ENCODE data around the gene BZW2.

Gene BZW2

DNA sequence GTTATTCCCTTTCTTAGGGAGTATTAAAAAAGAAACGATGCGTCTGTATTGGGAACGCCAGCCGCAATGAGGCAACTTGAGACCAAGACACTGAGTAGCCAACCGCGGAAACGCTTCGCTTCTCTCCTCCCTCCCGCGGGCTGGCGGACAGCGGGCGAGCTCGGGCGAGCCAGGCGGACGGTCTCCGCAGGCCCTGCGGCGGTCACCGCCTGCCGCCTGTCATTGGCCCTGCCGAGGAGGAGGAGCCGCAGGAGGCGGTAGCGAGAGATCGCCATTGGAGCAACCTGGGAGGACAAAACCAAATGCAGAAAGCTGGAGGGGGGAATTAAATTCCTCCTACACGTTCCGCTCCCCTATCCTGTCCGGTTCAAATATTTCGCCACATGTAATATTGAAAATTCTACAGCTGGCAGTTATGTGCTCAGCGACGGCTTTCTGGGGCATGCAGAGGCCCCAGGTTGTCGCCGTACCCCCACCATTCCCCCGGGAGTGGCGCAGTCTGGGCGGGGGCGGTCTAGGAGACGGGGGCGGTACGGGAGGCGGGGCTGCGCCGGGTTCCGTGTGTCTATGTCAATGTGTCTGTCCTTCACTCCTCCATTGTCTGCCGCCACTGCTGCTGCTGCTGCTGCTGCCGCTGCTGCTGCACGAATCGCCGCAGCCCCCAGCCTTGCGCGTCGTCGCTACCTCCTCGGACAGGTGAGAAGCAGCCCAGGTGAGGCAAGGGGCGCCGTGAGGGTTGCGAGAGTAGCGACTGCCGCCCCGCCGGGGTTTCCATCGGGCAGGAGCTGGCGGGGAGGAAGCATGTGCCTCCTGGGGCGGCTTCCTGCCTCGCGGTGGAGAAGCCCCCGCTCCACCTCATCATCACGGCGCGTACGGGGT, at the start of gene BZW2, which contains the start of gene ANKMY2:
Gene BZW2, plus strand, starts transcription at position 589 of the 879 bp plus-strand sequence. CDS start 19,263 bp downstream, outside the sequence.
Gene ANKMY2, minus strand, starts transcription at position 162 of the 879 bp plus-strand sequence. CDS start 181 bp downstream, outside the sequence.
- peak; percentile 96 to 97 for DNase-seq
- peak; percentile 92 for TF ChIP-seq POLR2A (IDR thresholded peaks at IDR 0.05; ENCODE audit: low read length)
- TF ChIP-seq GATA1 (IDR thresholded peaks at IDR 0.05; ENCODE audit: low read depth, low read length) = no peak

DNA sequence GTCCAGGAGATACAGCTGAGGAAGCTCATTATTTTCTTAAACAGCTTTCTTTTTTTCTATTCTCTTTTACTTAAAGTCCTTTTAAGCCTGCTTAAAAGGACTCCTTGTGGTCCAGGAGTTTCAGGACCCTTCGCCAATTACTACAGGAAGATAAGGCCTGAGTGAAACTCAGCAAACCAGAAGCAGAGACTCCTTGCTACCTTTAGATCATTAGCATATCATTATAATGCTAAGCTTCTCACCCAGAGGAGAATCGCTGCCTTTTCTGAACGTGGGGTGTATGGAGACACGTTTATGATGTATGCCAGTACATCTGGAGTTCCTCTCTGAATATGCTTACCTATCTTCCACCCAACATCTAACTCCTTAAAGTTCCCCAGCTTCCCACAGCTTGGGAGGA, 48.0 kb upstream of the BZW2 start:
- TF ChIP-seq GATA1 (IDR thresholded peaks at IDR 0.05; ENCODE audit: low read depth, low read length) (no peak), POLR2A (IDR thresholded peaks at IDR 0.05; ENCODE audit: low read length) (no peak)
- DNase-seq = no peak

DNA sequence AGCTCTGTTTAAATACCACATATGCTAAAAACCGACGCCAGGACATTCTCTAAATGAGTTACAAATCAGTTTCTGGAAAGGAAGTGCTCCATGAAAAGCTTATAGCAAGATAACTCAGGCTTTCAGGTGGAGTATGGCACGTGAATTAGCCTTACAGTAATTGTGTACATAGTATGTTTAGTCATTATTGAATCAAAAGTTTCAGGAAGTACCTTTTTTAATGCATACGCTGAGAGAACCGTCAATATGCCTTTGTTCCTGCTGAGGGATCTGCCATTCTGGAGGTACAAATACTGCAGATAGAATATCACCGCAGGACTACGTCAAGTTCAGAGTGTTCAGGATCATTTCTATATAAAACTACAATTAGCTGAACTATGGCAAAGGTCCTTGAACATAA, 46.1 kb upstream of the BZW2 start:
- no peak for DNase-seq
- no peak for TF ChIP-seq GATA1 (IDR thresholded peaks at IDR 0.05; ENCODE audit: low read depth, low read length)
- TF ChIP-seq POLR2A (IDR thresholded peaks at IDR 0.05; ENCODE audit: low read length) = no peak

DNA sequence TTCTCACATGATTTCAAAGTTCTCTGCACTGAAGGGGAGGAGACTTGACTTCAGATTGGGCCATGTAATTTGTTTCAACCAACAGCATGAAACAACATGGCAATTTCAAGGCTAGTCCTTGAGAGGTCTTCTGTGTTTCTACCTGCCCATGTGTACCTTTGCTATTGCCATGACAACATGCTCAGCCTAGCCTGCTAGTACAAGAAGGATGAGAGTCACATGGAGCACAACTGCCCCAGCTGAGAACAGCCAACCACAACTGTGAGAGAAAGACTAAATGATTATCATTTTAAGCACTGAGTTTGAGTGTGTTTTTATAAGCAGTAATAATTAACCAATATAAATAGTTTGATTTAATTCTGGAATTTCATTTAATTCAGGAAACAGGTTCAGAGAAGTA, 42.3 kb upstream of the BZW2 start:
- no peak for DNase-seq
- TF ChIP-seq GATA1 (IDR thresholded peaks at IDR 0.05; ENCODE audit: low read depth, low read length) (no peak), POLR2A (IDR thresholded peaks at IDR 0.05; ENCODE audit: low read length) (no peak)

DNA sequence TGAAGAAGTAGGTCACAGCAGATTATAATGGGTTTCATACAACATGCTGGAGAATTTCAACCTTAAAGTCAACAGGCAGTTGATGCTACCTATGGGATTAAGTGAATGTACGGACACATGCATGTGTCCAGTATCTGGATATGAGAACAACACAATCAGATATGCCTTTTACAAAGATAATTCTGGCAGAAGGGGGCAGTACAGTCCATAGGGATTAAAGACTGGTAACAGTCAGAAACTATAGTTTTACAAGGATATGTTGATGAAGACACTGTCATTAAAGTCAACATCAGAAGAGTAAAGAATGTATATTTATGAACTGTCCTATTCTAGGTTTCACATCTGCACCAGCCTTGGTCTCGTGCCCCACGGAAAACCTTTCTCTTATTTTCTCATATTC, 41.9 kb upstream of the BZW2 start:
- TF ChIP-seq POLR2A (IDR thresholded peaks at IDR 0.05; ENCODE audit: low read length) = no peak
- TF ChIP-seq GATA1 (IDR thresholded peaks at IDR 0.05; ENCODE audit: low read depth, low read length) = no peak
- peak; percentile 9 to 39 for DNase-seq

DNA sequence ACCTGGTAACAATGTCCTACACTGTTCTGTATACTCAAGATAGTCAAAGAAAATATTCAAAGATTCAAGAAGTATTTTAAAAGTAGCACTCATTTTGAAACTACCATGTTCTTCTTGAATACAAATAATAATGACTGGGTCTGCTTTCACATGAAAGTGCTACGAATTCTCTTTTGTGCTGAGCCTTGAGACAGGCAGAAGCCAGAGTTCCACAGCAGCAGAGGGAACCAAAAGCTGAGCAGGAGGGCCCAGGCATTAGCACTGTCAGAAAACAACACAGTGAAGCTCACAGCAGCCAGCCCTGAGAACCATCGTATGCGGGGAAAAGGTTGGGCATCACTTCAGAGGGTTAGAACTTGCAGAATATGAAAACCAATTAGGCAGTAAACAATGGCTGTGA, 39.3 kb upstream of the BZW2 start:
- TF ChIP-seq GATA1 (IDR thresholded peaks at IDR 0.05; ENCODE audit: low read depth, low read length) = no peak
- no peak for TF ChIP-seq POLR2A (IDR thresholded peaks at IDR 0.05; ENCODE audit: low read length)
- DNase-seq = no peak

DNA sequence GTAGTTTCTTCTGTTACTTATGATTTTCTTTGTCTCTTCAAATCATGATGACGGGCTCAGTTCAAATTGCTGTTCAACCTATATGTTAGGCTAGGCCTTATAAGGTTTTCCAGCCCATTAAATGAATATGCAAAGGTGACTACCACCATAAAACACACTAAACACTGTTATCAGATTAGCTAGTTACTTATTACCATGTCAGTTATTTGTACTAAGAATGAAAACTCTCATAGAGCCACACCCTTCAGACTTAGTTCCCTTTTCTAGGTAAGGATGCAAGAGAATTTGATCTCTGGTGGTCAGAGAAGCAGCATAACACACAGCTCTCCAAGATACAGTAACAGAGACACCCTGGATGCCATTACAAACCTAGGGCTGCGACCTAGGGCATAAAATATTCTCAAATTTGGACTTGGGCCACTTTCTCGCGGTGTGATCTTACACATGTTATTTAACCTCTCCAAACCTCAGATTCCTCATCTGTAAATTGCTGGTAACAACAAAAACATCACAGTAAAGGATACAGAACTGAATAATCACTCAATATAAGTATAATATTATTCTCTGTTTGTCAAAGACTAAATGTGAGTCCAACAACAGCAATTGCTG, 36.0 kb upstream of the BZW2 start:
- TF ChIP-seq POLR2A (IDR thresholded peaks at IDR 0.05; ENCODE audit: low read length) (no peak), GATA1 (IDR thresholded peaks at IDR 0.05; ENCODE audit: low read depth, low read length) (no peak)
- no peak for DNase-seq

DNA sequence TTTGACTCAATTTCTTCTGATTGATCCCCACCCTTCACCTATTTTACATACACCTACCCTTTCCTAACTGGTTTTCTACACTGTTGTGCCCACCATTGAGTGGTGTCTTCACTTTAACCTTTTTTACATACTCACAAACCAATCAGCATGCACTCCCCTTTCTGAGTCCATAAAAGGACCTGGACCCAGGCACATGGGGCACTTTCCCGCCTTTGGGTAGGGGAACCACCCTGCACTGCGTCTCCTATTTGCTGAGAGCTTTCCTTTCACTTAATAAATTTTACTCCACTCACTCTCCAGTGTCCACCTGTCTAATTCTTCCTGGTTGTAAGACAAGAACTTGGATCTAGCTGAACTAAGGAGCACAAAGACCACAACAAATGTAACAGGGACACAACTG, 34.3 kb upstream of the BZW2 start:
- no peak for DNase-seq
- TF ChIP-seq POLR2A (IDR thresholded peaks at IDR 0.05; ENCODE audit: low read length) (no peak), GATA1 (IDR thresholded peaks at IDR 0.05; ENCODE audit: low read depth, low read length) (no peak)

DNA sequence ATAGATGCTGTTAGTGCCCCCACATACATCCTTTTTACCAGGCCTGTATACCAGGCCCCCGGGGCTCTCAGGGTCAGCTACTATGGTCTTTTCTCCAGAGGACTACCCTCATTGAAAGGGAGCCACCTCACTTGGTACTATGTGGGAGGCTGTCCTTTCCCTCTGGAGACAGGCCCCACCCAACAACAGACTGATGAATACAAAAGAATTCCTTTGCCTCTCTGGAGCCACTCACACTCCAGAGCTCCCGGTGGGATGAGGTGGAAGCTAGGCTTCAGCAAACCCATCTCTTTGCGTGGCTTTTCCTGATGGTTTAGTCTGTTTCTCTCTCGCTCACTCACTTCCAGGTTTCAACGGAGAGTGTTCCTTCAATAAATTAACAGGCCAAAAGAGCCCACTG, 30.8 kb upstream of the BZW2 start:
- TF ChIP-seq POLR2A (IDR thresholded peaks at IDR 0.05; ENCODE audit: low read length) (no peak), GATA1 (IDR thresholded peaks at IDR 0.05; ENCODE audit: low read depth, low read length) (no peak)
- no peak for DNase-seq

DNA sequence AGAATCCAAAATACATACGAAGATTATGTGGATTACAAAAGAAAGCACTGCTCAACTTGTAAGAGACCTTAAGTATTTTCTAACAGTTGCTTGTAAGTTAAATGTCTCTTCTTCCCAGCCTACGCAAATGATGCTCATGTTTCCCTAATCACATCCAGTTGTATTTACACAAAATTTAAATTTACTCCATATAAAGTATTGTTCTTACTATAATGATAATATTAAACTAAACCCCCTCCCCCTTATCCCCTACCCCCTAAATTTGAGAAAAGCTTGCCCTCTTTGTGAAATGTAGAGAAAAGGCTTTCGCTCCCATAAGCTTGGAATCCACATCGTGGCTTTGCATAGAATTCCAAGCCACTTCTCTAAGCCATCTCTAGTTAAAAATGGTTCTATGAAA, 29.9 kb upstream of the BZW2 start:
- no peak for TF ChIP-seq GATA1 (IDR thresholded peaks at IDR 0.05; ENCODE audit: low read depth, low read length)
- DNase-seq = no peak

DNA sequence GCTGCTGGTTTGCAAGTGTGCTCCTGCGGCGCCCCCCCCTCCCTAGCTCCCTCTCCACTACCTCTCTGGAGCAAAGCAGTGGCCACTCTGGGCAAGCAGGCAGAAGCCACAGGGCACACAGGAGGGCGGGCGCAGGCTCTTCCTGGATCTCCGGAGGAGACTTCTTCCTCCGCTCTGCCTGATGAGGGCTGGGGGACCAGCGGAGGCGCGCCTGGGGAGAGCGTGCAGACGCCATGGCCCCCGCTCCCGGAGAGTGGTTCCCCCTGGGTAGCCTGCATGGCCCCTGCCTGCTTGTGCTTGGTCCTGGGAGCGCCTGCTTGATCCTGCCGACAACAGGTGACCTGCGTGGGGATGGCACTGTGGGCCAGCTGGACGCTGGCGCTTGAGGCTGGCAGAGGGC, 29.4 kb upstream of the BZW2 start:
- TF ChIP-seq POLR2A (IDR thresholded peaks at IDR 0.05; ENCODE audit: low read length) = no peak
- DNase-seq = no peak

DNA sequence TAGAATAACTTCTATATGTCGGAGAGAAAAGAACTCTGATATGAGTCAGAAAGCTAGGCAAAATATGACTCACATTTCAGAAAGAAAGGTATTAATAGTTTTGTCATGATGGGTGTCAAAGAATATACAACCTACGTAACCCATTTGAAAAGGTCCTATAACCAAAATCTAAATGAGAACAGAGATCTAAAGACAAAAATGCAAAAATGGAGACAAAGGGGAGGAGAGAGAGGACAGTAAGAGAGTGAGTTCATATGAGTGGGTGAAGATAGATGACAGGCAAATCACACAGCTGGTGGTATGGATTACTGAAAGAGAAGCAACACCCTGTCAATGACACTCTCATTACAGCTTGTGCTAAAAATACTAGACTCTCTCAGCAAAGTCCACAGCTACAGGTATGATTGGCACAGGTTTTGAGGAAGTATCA, 26.0 kb upstream of the BZW2 start:
- TF ChIP-seq POLR2A (IDR thresholded peaks at IDR 0.05; ENCODE audit: low read length) (no peak), GATA1 (IDR thresholded peaks at IDR 0.05; ENCODE audit: low read depth, low read length) (no peak)
- DNase-seq = peak; percentile 22 to 37

DNA sequence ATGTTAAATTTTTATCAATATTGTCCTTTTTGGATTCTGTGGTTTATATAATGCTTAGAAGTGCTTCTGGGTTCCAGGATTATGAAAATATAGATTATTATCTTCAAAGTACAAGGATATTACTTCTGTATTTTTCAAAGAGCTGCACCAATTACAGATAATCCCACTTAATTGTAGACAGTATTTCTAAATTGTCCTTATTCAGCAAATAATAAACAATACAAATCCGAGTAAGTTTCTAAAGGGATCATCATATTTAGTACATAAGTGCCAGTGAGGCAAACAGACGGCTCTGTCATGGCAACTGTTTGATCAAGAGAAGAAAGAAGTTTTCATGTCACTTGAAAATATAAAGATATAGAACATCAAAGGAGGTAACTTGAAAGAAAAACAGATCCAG, 19.6 kb upstream of the BZW2 start:
- DNase-seq = no peak
- TF ChIP-seq POLR2A (IDR thresholded peaks at IDR 0.05; ENCODE audit: low read length) (no peak), GATA1 (IDR thresholded peaks at IDR 0.05; ENCODE audit: low read depth, low read length) (no peak)

DNA sequence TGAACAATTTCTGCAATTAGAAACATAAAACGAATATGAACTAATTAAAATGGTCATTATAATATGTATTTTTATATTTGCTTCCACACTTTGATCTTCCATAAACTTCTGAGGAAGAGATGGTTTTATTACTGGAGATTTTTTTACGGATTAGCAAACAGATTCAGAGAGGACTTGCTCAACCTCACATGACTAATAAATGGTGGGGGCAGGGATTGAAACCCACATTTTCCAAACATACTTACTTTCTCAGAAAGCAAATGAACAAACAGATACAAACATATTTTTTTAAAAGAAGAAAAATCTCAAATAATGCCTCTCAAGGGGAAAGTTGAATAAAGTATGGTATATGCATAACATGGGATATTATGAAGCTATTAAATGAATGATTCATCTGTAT, 18.7 kb upstream of the BZW2 start:
- no peak for DNase-seq
- TF ChIP-seq POLR2A (IDR thresholded peaks at IDR 0.05; ENCODE audit: low read length) (no peak), GATA1 (IDR thresholded peaks at IDR 0.05; ENCODE audit: low read depth, low read length) (no peak)

DNA sequence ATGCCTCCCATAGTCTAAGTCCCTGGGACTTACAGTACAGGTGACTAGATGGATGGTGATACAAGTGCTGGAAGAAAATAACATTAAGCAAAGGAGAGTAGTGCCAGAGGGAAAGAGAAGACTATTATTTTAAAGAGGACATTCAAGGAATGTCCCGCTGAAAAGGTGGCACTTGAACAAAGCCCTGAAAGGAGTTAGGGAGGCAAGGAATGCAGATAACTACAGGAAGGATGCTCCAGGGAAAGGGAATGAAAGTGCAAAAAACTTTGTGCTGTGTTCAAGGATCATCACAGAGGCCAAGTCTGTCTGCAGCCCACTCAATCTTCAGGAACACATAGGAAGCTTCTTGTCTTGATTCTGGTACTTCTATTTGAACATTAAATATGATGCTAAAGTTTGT, 15.3 kb upstream of the BZW2 start:
- DNase-seq = no peak
- TF ChIP-seq POLR2A (IDR thresholded peaks at IDR 0.05; ENCODE audit: low read length) (no peak), GATA1 (IDR thresholded peaks at IDR 0.05; ENCODE audit: low read depth, low read length) (no peak)
